Measurements from ENCODE around the gene TOP3B. TPM values are rescaled to one million over a fixed set of nuclear protein-coding genes. Genes with fewer than 3 reads are reported as not detected.

The TOP3B gene
- polyA plus RNA-seq, 1 donor from 2014 or later: 33.7 TPM

DNA sequence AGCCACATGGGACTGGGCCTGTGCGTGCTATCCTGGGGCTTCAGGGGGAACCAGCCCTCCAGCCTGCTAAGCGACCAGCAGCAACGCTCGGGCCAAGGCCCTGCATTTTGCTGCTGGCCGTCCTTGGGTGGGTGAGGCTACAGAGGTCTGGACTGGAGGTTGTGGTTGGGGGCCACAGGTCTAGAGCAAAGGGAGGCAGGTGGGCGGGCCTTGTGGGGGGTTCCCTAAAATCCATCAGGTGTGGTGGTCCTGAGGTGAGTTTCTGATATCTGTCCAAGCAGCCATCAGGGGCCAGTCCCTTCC, 64.7 kb downstream of the TOP3B start:
- Histone ChIP-seq H3K27me3 (ENCODE audit: insufficient read depth, low read depth, low read length) (no peaks in the 10 kb centered on the region), H4K20me1 (ENCODE audit: insufficient read depth) (no peaks in the 10 kb centered on the region), H3K9ac (ENCODE audit: low read length) (no peak overlapping the region), H3K27ac (ENCODE audit: low read length) (no peak overlapping the region), H3K4me2 (ENCODE audit: low read length) (no peak overlapping the region), H2AFZ (ENCODE audit: low read depth, low read length) (no peak overlapping the region), H3F3A (ENCODE audit: insufficient read depth, low read length, poor library complexity, severe bottlenecking) (no peaks in the 10 kb centered on the region), H3K79me2 (replicated peaks; ENCODE audit: insufficient read depth, low read length) (no peaks in the 10 kb centered on the region), H3K9me3 (ENCODE audit: low read length) (no peaks in the 10 kb centered on the region), H3K36me3 (ENCODE audit: insufficient read depth, low read length) (no peaks in the 10 kb centered on the region), H3K9me2 (ENCODE audit: insufficient read depth, low read length) (no peaks in the 10 kb centered on the region), H3K4me3 (ENCODE audit: low read length) (no peak overlapping the region)
- TF ChIP-seq REST (IDR thresholded peaks at IDR 0.05; ENCODE audit: borderline replicate concordance) (no peak), MXI1 (conservative IDR thresholded peaks at IDR 0.05; ENCODE audit: poor library complexity, severe bottlenecking) (no peak), SMC3 (conservative IDR thresholded peaks at IDR 0.05; ENCODE audit: poor library complexity) (no peak), TAF1 (IDR thresholded peaks at IDR 0.05; ENCODE audit: low read depth) (no peak), RAD21 (conservative IDR thresholded peaks at IDR 0.05) (no peak), EZH2 (IDR thresholded peaks at IDR 0.05; ENCODE audit: borderline replicate concordance, insufficient read depth, low read length, poor library complexity, severe bottlenecking) (no peak), POLR2AphosphoS5 (IDR thresholded peaks at IDR 0.05) (no peak), EP300 (conservative IDR thresholded peaks at IDR 0.05; ENCODE audit: poor library complexity, severe bottlenecking) (no peak)
- TF ChIP-seq, protein P1, sequence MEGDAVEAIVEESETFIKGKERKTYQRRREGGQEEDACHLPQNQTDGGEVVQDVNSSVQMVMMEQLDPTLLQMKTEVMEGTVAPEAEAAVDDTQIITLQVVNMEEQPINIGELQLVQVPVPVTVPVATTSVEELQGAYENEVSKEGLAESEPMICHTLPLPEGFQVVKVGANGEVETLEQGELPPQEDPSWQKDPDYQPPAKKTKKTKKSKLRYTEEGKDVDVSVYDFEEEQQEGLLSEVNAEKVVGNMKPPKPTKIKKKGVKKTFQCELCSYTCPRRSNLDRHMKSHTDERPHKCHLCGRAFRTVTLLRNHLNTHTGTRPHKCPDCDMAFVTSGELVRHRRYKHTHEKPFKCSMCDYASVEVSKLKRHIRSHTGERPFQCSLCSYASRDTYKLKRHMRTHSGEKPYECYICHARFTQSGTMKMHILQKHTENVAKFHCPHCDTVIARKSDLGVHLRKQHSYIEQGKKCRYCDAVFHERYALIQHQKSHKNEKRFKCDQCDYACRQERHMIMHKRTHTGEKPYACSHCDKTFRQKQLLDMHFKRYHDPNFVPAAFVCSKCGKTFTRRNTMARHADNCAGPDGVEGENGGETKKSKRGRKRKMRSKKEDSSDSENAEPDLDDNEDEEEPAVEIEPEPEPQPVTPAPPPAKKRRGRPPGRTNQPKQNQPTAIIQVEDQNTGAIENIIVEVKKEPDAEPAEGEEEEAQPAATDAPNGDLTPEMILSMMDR (IDR thresholded peaks at IDR 0.05; ENCODE audit: poor library complexity, severe bottlenecking): no peak

GRCh38 chr22:21917181-21917958, 65.2 kb downstream of the TOP3B start:
- H3K27ac ChIP-seq (ENCODE audit: low read length): no peak overlapping the region
- H3K9me3 ChIP-seq (ENCODE audit: low read length): no peaks in the 10 kb centered on the region
- no peak overlapping the region for H3K9ac ChIP-seq (ENCODE audit: low read length)
- no peaks in the 10 kb centered on the region for H3K79me2 ChIP-seq (replicated peaks; ENCODE audit: insufficient read depth, low read length)
- H3K36me3 ChIP-seq (ENCODE audit: insufficient read depth, low read length): no peaks in the 10 kb centered on the region
- H3K9me2 ChIP-seq (ENCODE audit: insufficient read depth, low read length): no peaks in the 10 kb centered on the region
- no peak overlapping the region for H3K4me2 ChIP-seq (ENCODE audit: low read length)
- H3K4me3 ChIP-seq (ENCODE audit: low read length): no peak overlapping the region
- H4K20me1 ChIP-seq (ENCODE audit: insufficient read depth): no peaks in the 10 kb centered on the region
- H3F3A ChIP-seq (ENCODE audit: insufficient read depth, low read length, poor library complexity, severe bottlenecking): no peaks in the 10 kb centered on the region
- no peaks in the 10 kb centered on the region for H3K27me3 ChIP-seq (ENCODE audit: insufficient read depth, low read depth, low read length)
- TF ChIP-seq TAF1 (IDR thresholded peaks at IDR 0.05; ENCODE audit: low read depth) (no peak), SMC3 (conservative IDR thresholded peaks at IDR 0.05; ENCODE audit: poor library complexity) (no peak), RAD21 (conservative IDR thresholded peaks at IDR 0.05) (no peak), MXI1 (conservative IDR thresholded peaks at IDR 0.05; ENCODE audit: poor library complexity, severe bottlenecking) (no peak), EZH2 (IDR thresholded peaks at IDR 0.05; ENCODE audit: borderline replicate concordance, insufficient read depth, low read length, poor library complexity, severe bottlenecking) (no peak), POLR2AphosphoS5 (IDR thresholded peaks at IDR 0.05) (no peak), REST (IDR thresholded peaks at IDR 0.05; ENCODE audit: borderline replicate concordance) (no peak)
- H2AFZ ChIP-seq (ENCODE audit: low read depth, low read length): no peak overlapping the region

Measured in neural cell (in vitro differentiated cells).